Measurements from ENCODE around the gene BCKDHB.
A peak's percentile ranks its signal among the peaks of the same experiment; 100 is the strongest.
"Not testable (repeated sequence)": the region's sequence is repeated elsewhere in the genome, so short reads cannot be mapped to it uniquely, and the experiment has no call there.

The BCKDHB gene

DNA sequence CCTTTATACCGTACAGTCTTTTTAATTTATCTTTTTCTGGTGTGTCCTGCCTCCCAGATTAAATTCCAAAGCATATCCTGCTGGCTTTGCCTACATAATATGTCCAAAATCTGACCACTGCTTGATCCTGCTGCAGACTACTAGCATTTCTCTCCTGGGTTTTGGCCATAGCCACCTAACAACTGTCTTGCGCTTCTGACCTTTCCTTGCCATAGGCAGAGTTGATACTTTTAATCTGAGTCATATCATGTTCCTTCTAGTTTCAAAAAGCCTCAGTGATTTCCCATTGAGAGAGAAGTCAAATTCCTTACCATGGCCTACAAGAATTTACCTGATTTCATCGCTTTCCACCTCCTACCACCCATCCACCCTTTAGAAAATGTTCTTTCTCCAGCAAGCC, 104.8 kb downstream of the BCKDHB start:
- no peak for DNase-seq

DNA sequence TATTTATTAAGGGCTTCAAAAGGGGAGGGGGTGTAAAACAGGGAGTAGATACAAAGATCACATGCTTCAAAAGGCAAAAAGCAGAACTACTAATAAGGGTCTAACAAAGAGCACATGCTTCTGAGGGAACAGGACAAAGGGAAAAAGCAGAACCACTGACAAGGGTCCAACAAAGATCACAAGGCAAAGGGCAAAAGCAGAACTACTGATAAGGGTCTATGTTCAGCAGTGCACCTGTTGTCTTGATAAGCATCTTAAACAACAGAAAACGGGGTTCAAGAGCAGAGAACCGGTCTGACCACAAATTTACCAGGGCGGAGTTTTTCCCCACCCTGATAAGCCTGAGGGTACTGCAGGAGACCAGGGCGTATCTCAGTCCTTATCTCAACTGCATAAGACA, 105.4 kb downstream of the BCKDHB start:
- not testable (repeated sequence) for DNase-seq

DNA sequence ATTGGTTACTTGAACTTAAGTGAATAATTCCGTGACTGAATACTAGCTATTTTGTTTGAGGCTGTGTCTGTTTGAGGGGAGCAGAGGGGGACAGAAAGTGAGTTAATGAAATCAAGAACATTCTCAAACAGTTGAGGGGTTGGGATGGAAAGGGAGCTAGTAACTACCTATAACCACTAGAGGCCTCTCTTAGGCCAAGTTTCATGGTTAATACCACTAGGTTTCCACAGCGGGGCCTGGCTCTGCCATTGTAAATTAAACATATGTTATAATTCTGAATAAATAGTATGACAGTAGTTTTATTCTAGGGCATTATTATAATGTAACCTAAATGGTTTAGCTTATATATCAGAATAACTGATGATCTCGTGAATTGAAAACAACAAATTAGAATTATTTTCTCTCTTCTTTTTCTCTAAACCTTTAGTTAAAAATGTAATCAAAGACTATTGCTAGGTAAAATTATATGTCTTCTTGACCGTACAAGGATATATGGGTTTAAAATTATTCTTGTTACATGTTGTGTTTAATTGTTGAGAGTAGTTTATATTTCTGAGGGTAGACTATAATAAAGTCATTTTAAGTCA, 108.1 kb downstream of the BCKDHB start:
- DNase-seq, result peak; percentile 61

DNA sequence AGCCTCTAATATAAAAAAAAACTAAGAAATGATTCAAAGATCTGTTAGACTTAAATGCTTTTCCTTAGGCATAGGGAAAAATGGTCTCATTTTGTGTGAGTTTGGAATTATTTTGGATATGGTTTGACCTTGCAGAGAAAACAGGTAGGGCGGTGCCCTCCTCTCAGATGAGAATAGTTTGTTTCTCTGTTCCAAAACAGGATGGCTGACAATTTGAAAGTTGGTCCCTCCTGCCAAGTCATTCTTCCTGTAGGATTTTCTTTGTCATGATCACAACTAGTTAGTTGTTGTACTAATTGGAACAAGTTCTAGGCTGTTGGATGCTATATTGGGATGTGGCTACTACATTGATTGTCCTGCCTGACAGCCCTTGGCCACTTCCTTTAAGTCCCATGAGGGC, 108.6 kb downstream of the BCKDHB start:
- DNase-seq, result no peak

DNA sequence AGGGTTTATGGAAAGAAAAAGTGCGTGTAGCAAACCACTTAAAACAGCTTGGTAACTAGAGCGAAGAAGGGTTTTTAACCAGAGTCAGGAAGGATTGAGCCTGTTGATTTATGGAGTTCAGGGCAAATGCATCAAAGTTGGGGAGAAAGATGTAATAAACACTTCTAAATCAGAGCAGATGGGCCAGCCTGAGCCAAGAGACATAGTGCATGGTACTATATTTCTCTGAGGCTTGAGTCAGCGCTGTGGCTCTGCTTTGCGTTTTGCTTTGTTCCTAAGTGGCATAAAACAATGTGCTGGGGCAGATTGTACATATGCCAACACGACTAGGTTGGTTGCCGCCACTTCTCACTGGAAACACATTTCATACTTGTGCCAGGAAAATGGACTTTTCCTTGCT, 111.3 kb downstream of the BCKDHB start:
- DNase-seq, result no peak

DNA sequence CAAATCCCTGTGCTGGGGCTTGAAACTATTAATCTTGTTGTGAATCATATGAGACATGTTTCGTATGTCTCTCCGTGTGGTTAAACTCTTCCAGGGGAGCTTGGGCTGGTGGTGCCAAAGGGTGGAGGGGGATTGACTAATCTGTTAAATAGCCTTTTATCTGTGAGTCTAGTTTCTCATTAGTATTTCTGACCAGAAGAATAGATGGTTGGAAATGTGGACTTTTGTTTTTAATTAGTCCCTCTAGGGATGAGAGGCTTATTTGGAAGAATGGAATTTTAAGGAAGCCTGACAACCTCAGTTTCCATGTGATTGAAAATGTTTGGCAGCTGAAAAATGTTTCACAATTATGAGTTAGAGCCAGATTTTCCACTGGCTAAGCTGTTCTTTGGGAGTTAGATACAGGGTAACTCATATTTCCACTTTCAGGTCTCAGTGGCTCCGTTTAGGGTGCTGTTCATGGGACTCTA, 117.3 kb downstream of the BCKDHB start:
- no peak for DNase-seq

DNA sequence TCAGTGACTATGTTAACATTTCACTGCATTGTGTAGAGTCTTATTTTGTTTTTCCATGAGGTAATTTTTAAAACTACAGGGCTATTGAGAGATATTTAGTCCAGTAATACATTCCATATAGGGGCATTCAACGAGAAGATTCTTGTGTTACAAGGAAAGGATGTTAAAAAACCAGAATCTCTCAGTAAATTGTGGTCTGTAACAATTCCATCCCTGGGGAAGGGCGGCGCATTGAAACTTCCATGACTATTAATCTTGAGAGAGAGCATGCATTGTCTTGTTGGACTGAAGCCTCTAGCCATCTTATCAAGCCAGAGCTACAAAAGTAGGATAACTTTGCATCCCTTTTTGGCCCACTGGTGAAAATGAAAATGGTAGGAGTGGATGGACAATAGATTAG, 119.7 kb downstream of the BCKDHB start:
- no peak for DNase-seq

DNA sequence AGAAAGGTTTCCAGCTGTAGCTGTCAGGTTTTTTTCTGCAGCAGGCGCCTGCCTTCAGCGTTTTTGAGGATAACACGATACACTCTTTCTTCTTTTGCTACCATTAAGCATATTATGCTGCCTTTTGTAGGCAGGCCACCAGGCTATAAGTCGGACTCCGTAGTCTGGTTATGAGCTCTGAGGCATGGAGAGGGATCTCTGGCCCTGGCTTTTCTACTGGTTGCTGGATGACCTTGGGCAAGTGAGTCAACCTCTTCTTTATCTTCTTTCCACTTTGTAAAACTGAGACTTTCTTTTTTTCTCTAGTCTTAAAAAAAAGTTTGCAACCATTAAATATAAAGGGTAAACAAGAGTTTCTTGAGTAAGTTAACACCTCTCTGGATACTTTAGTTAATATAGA, 120.2 kb downstream of the BCKDHB start:
- DNase-seq, result no peak

DNA sequence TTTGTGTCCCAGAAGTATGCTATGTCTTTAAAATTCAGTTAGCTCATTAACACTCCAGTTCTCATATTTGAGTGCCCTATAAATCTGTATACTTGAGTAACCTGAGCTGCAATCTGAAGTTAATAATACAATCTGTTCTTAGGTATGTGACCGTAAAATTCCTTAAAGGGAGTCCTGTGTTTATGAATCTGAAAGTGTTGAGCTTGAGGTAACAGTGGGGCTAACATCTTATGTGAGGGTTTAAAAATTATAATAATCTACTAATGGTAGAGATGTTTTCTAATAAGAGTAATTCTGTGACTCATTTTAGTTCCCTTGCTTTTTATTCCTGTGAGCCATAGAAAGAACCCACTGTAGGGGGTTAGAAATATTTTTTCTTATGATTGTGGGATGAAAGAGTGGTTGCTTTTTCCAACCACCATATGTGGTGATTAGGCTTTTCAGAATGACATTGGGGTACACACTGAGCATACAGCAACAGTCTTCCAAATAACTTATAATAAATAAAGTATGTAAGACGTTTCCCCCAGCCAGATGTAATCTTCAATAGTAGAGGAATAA, 121.2 kb downstream of the BCKDHB start:
- DNase-seq, result peak; percentile 21

DNA sequence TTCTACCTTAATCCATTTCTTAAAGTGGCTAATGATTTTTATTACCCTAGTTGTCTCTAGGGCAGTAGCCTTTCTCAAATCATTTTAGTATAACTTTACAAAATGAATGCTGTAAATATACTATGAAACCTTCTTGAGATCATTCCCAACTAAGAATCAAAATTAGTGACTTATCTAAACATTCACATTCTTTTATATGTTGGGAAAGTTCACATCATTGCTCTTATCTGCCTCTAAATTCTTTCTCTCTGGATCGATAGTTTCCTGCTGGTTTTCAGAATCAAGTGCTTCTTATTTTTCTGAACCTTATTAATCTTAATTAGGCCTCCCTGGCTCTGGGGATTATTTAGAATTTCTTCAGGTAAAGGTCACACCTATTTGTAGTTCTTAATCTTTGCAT, 126.8 kb downstream of the BCKDHB start:
- no peak for DNase-seq

DNA sequence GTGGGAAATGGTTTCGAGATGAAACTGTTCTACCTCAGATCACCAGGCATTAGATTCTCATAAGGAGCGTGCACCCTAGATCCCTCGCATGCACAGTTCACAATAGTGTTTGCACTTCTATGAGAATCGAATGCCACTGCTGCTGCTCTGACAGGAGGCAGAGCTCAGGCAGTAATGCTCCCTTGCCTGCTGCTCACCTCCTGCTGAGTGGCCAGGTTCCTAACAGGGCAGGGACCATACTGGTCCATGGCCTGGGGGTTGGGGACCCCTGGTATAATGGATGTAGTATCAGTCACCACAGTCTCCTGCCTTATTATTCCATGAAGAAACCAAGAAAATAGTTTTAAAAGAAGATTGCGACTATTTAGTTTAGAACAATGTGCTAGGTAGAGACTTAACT, 127.5 kb downstream of the BCKDHB start:
- DNase-seq, result no peak

DNA sequence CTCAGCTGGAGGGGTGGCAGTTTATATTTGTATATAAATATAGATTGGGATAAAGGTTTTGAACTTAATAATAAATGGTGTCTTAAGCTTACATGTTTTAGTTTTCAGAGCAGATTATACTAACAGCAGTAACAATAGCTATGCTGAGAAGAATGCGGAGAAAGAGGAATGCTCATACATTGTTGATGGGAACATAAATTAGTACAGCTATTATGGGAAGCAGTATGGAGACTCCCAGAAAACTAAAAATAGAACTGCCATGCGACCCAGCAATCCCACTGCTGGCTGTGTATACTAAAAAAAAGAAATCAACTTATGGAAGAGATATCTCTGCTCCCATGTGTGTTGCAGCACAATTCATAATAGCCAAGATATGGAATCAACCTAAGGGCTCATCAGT, 127.9 kb downstream of the BCKDHB start:
- DNase-seq, result no peak

DNA sequence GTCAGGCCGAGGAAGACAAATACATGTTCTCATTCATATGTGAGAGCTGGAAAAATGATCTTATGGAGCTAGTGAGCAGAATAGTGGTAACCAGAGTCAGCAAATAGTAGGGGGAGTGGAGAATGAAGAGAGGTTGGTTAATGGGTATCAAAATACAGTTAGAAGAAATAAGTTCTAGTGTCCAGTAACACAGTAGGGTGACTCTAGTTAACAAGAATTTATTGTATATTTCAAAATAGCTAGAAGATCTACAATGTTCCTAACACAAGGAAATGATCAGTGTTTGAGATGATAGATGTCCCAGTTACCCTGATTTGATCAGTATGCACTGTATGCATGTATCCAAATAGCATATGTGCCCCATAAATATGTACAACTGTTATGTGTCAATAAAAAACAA, 128.4 kb downstream of the BCKDHB start:
- no peak for DNase-seq

DNA sequence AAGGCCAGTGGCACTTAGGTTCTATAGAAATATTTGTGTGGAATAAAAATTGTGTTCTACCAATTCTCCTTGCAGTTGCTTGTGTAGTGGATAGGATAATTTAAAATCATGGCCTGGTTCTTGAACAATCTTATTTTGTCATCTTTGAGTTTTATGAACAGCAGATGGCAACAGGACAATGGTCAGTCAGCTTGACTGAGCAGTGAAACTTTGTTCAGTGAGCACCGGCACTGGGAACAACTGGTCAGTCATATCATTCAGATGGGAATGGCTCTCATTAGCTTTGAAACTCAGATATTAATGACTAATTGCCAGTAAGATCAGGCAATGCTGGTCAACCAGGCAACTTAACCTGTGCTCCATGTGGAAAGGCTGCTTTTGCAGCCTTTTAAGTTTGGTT, 129.2 kb downstream of the BCKDHB start:
- DNase-seq, result no peak

DNA sequence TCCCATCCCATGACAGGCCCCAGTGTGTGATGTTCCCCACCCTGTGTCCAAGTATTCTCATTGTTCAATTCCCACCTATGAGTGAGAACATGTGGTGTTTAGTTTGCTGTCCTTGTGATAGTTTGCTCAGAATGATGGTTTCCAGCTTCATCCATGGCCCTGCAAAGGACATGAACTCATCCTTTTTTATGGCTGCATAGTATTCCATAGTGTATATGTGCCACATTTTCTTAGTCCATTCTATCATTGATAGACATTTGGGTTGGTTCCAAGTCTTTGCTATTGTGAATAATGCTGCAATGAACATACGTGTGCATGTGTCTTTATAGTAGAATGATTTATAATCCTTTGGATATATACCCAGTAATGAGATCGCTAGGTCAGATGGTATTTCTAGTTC, 132.3 kb downstream of the BCKDHB start:
- not testable (repeated sequence) for DNase-seq

DNA sequence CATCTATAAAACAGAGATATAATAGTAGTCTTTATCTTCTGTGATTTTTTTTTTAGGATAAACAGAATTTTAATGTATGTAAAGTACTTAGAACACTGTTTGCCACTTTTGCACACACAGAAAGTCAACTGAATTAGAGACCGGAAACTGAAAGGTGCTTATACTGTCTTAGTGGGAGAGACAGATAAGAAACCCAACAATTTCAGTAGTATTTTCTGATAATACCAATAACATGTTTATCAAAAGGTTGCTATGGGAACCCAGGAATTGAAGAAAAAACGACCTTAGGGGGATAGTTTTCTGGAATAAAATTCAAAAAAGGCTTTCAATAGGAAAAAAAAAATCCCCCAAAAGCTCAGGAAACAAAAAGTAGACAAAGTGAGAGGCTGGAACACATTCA, 138.6 kb downstream of the BCKDHB start:
- DNase-seq, result no peak

DNA sequence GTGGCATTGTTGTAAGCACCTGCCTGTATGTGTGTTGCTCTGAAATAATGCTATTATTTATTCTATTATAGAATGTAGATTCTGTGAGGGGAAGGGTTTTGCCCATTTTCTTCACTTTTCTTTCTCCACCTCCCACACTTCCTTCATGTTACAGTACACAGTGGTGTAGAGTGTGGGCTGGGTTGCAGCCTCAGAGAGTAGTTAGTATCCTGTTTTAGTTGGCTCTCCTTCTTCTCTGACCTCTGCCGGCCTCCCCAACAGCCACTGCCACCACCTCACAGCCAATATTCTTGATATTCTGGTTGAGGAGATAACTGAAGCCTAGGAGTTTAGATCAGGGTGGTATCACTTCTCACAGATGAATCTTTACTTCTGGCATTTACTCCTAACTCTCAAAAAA, 143.4 kb downstream of the BCKDHB start:
- DNase-seq, result no peak

DNA sequence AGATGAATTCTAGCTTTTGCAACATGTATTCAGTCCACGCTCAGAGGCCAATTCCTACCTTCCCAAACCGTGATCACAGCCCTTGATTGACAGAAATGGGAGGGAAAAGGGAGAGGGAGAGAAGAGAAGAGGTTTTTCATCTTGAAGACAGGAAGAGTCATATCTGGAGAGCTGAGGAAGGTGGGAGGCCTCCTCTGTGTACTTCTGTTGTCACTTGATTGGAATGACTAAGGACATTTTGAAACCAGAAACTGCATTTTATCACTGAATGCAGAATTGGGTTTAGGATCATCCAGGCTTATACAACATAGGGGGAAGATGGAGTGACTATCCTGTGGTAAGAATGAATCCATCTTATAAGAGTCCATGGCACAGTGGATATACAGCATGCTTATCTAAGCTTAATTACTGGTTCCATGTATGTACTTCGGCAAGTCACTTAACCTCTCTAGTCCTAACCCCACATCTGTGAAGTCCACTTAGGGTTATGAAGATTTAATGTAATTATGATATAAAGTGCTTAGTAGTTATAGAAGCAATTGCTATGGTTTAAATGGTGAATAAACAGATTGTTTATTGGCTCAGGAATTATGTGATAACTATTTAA, 144.0 kb downstream of the BCKDHB start:
- DNase-seq, result no peak

DNA sequence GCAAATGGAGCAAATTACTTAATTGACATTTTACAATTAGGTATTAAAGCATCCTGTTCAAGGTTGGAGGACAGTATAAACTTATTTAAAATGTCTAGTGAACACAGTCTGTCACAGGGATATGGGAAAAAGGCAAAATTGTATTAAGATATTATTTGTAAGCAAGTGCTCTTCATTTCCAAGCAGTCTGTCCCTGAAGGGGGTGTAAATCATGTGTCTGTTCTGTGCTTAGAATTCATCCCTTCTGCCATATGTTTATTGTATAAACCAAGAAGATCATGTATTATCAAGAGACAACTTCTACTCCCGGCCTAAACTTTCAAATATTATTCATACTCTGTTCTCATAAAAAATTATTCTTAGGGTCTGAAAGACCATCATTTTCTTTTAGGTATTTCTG, 144.8 kb downstream of the BCKDHB start:
- DNase-seq, result no peak

DNA sequence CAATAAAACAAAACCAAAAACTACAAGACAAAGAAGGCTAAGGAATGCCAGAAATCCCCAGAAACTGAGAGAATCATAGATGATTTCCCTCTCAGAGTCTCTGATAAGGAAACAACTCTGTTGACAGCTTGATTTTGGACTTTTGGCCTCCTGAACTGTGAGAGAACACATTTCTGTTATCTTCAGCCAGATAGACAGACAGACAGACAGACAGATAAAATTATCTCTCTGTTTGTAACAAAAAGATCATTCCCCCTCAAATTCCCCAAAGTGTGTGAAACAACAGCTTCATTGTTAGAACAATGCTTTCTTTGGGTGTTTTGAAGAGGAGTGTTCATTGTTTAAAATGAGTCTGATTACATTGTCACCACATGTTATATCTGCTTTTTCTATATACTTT, 148.2 kb downstream of the BCKDHB start:
- DNase-seq, result no peak

DNA sequence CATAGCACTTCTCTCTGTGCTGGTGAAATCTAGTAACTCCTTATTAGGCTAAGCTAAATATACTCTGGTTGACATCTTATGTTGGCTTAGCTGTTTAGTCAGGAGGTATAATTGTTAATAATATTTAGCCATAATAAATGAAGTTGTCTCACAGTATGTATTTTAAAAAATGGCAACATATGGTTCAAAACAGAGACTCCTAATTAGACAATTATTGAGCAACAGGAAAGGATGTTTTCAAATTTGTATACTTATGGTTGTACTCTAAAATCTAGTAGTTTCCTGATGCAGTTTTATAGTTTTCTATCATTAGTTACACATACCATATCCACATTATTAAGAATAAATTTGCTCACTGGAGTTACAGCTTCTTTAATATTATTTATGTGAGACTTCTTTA, 150.2 kb downstream of the BCKDHB start:
- DNase-seq, result no peak

DNA sequence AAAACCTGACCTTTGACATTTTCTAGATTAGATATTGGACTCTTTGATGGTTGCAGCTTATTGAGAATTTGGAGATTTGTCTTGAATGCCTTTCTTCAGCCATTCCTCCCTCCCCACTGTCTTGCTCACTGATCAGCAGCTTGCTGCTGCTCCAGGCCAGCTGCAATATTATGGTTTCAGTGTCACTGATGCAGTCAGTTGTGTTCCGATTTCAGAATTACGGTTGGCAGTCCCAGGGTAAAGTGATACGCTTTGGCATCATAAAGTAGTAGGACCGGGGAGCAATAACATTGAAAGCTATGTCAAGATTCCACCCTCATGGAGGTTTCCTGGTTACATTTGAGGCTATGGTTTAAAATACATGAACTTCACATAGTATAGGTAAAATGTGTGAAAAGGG, 152.6 kb downstream of the BCKDHB start:
- DNase-seq, result no peak

DNA sequence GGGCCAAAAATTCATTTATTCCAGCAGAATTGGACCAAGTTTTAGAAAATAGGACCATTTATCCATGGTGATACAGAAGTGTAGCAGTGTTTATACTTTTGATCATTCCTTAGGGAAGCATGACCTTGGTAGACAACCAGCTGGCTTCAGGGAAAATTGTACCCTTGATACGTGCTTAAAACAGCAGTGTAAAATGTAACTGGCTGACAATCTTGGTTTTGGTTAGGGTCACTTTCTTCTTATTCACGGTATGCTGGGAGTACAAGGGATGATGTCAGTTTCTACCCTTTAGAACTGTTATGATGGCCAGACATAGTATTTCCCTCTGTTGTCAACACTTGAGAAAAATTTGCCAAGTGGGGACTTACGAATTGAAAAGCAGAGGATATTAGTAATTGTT, 157.1 kb downstream of the BCKDHB start:
- no peak for DNase-seq

DNA sequence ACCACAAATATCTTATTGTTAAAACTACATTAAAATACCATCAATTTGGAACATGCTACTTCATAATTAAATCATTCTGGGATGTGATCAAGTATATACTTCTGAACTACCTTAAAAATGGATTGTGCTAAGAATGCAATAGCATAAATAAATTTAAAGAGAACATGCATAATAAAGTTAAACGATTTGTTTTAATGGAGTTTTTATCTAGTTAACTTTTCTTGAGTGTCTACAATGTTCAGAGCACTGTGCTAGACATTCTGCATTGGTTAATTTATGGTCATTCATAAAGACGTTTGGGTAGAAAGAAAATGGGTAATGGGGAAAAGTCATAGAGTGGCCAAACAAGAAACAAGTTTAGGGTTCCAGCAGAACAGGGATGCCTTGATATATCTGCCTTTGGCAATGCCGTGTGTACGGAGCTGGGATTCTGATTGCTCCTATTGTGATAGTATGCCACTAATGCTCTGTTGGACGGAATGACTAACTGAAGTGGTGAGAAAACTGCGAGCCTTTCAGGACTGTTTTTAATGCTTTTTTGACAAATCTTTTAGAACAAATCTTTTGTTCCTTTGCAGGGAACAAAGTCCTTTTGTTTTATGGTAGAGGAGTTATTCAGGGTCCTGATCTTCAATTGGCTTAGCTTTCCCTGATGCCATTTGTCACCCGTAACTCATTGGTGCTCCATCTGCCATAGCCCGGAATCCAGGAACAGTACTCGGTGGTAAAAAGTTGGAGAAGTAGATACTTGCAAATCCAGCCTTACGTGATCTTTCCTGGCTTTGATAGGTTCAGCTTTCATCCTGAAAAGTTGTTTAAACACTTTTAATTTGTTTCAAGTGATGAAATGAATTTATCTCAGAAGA, 162.6 kb downstream of the BCKDHB start:
- no peak for DNase-seq
